Endothelial cell of umbilical vein (primary cell): ENCODE data around the gene ANAPC16. TPM values are rescaled to one million over a fixed set of nuclear protein-coding genes. Genes with fewer than 3 reads are reported as not detected.

ENCODE experiments used
- BruUV-seq: library from RNA; stranded (reverse); fragments of 400-500 nt; replicated peaks from 2 replicates; lab custom pipeline; 2021; lab: Mats Ljungman, UMichigan
- CTCF ChIA-PET: fragments of 300-600, 350-600 bp; sonication (Branson Sonifier 250); formaldehyde crosslinking; loops from one replicate; lab custom pipeline; 2021; ENCODE audit warnings: antibody characterized with exemption, inconsistent platforms; lab: Charles Lee
- POLR2A ChIA-PET: fragments of 300-600, 350-600 bp; sonication (Branson Sonifier 250); formaldehyde crosslinking; loops from one replicate; lab custom pipeline; 2021; ENCODE audit warnings: antibody characterized with exemption, inconsistent platforms; lab: Charles Lee
- DNase-seq: peaks from one replicate; pipeline ENCODE4 v3.0.0-alpha.2; 2011; ENCODE audit warnings: low read depth, low spot score
- FAIRE-seq: peaks from 2 replicates; lab custom pipeline; 2011; peaks lifted over from hg19 to GRCh38; lab: Jason Lieb, UNC
- H2AFZ ChIP-seq: 2 replicates; pipeline ENCODE4 v1.6.0; 2012; ENCODE audit warnings: low read depth, low read length, control low read depth, inconsistent platforms
- H3K27ac ChIP-seq: 2 replicates; pipeline ENCODE4 v1.5.1; 2011; ENCODE audit warnings: low read depth, mild to moderate bottlenecking, control low read depth, low read length, moderate library complexity; ENCODE audit not compliant: insufficient read depth
- H3K27me3 ChIP-seq, 2 experiments: 2 replicates each; pipeline versions ENCODE4 v1.6.0 to v1.6.1; 2011; ENCODE audit warnings: low read length in 2 of 2, mixed read lengths in 1 of 2; ENCODE audit not compliant: control insufficient read depth in 2 of 2, insufficient read depth in 2 of 2
- H3K36me3 ChIP-seq, 2 experiments: 2 replicates in 1 of 2; 3 replicates in 1 of 2; pipeline ENCODE4 v1.5.1; 2011; ENCODE audit warnings: low read length in 2 of 2, mild to moderate bottlenecking in 1 of 2, moderate library complexity in 1 of 2; ENCODE audit not compliant: control insufficient read depth in 2 of 2, insufficient read depth in 2 of 2; ENCODE audit errors: extremely low read depth in 1 of 2
- H3K4me1 ChIP-seq: 3 replicates; pipeline ENCODE4 v1.5.1; 2011; ENCODE audit warnings: mild to moderate bottlenecking, low read length; ENCODE audit not compliant: control insufficient read depth, insufficient read depth; ENCODE audit errors: extremely low read depth
- H3K4me2 ChIP-seq: 2 replicates; pipeline ENCODE4 v1.6.1; 2011; ENCODE audit warnings: low read length, control low read depth, mixed read lengths; ENCODE audit not compliant: insufficient read depth
- H3K4me3 ChIP-seq, 3 experiments: fragments of 200-600 bp in 1 of 3; sonication (generic), shearing (Covaris generic) in 1 of 3; replicated peaks in 1 of 3; 2 replicates each; pipeline ENCODE4 v1.5.1; 2011 to 2016; ENCODE audit warnings: control low read depth in 3 of 3, low read length in 3 of 3, mild to moderate bottlenecking in 2 of 3, inconsistent platforms in 1 of 3, low read depth in 1 of 3, moderate library complexity in 1 of 3; ENCODE audit not compliant: insufficient read depth in 1 of 3
- H3K79me2 ChIP-seq: 2 replicates; pipeline ENCODE4 v1.6.0; 2012; ENCODE audit warnings: low read length, inconsistent platforms; ENCODE audit not compliant: control insufficient read depth, insufficient read depth
- H3K9ac ChIP-seq: replicated peaks from 2 replicates; pipeline ENCODE3; 2011; ENCODE audit warnings: low read length, control low read depth; ENCODE audit not compliant: insufficient read depth; ENCODE audit errors: extremely low read depth
- H3K9me1 ChIP-seq: replicated peaks from 3 replicates; pipeline ENCODE4 v1.6.0; 2011; ENCODE audit warnings: mild to moderate bottlenecking, low read length; ENCODE audit not compliant: control insufficient read depth, insufficient read depth; ENCODE audit errors: extremely low read depth
- H3K9me3 ChIP-seq: replicated peaks from 2 replicates; pipeline ENCODE4 v1.5.1; 2012; ENCODE audit warnings: low read length, inconsistent platforms; ENCODE audit not compliant: control insufficient read depth, insufficient read depth
- H4K20me1 ChIP-seq: replicated peaks from 2 replicates; pipeline ENCODE3; 2011; ENCODE audit warnings: mild to moderate bottlenecking, low read length; ENCODE audit not compliant: control insufficient read depth, insufficient read depth; ENCODE audit errors: extremely low read depth
- CTCF ChIP-seq, 2 donors: IDR thresholded peaks; 1 replicate in 1 of 2; 2 replicates in 1 of 2; pipeline ENCODE4 v1.5.1; 2011; ENCODE audit warnings: low read length in 2 of 2, mild to moderate bottlenecking in 2 of 2, moderate library complexity in 2 of 2, control low read depth in 1 of 2, inconsistent platforms in 1 of 2, low read depth in 1 of 2; ENCODE audit not compliant: insufficient read depth in 1 of 2; ENCODE audit errors: extremely low read depth in 1 of 2
- EZH2 ChIP-seq: IDR thresholded peaks from 2 replicates; pipeline ENCODE4 v1.6.1; 2012; ENCODE audit warnings: borderline replicate concordance, low read depth, mild to moderate bottlenecking, moderate library complexity, low read length, inconsistent platforms; ENCODE audit not compliant: severe bottlenecking
- FOS ChIP-seq: IDR thresholded peaks from 2 replicates; pipeline ENCODE4 v1.6.1; 2011; ENCODE audit warnings: mild to moderate bottlenecking, low read length, moderate library complexity, borderline replicate concordance; ENCODE audit not compliant: insufficient read depth
- GATA2 ChIP-seq: IDR thresholded peaks from 2 replicates; pipeline ENCODE4 v1.7.0; 2011; ENCODE audit warnings: low read depth, mild to moderate bottlenecking, moderate library complexity, mixed read lengths, low read length; ENCODE audit not compliant: insufficient read length, insufficient read depth
- JUN ChIP-seq: IDR thresholded peaks from 2 replicates; pipeline ENCODE4 v1.6.1; 2011; ENCODE audit warnings: borderline replicate concordance, low read depth; ENCODE audit not compliant: insufficient read length, insufficient read depth
- MAX ChIP-seq: IDR thresholded peaks from 2 replicates; pipeline ENCODE4 v1.6.1; 2011; ENCODE audit not compliant: insufficient read depth, insufficient read length
- MYC ChIP-seq: IDR thresholded peaks from one replicate; pipeline ENCODE4 v1.6.1; 2011; ENCODE audit warnings: mild to moderate bottlenecking, low read depth, low read length
- POLR2A ChIP-seq: IDR thresholded peaks from 2 replicates; pipeline ENCODE4 v1.6.1; 2012; ENCODE audit warnings: low read depth, mild to moderate bottlenecking, control low read depth, low read length
- POLR2AphosphoS5 ChIP-seq: IDR thresholded peaks from 2 replicates; pipeline ENCODE4 v1.6.1; 2012; ENCODE audit warnings: low read depth, mild to moderate bottlenecking, control low read depth, low read length, moderate library complexity; ENCODE audit not compliant: insufficient read depth
- dilution Hi-C: fragments of 300-500 bp; cut with MboI; formaldehyde crosslinking; loops from one replicate; pipeline ENCODE4 v1.15.0; 2019; ENCODE audit warnings: low sequenced_read_pairs; ENCODE audit not compliant: extremely low pct_ligation_motif_present
- intact Hi-C: fragments of 100-400 bp; cut with micrococcal nuclease; formaldehyde crosslinking; loops from one replicate; pipeline ENCODE4 v1.10.0; 2022
- polyA plus RNA-seq, 4 experiments: library from polyadenylated mRNA; depleted of rRNA in 3 of 4; stranded (reverse) in 3 of 4; unstranded in 1 of 4; fragments of >200 nt; gene quantifications; 2 replicates each; pipeline versions ENCODE4 v1.2.1 to v1.2.3, GENCODE V29; 2011 to 2012; ENCODE audit warnings: missing spikeins in 1 of 4
- total RNA-seq: library from RNA; stranded (reverse); gene quantifications from 2 replicates; pipeline ENCODE4 v1.2.3, GENCODE V29; 2021

The ANAPC16 gene
- total and polyA plus RNA-seq, 2 donors (not counting 3 experiments of a cell fraction or from before 2014, with no cell fraction given), result 38.1 to 44.4 TPM

DNA sequence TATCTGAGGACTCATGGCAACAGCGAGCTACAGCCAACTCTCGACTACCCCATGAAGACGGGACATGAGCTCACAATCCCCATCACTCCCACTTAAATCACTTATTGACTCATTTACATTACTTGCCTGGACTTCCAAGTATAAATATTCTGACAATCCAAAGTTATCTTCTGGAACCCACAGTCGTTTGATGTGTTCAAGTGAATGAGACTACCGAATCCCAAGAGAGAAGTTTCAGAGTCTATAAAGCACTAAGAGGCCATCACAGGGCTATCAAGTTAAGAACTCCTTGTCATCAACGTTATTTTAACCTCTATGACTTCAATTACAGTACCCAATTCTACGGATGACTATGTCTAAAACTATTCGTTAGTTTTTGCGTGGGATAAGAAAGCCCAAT is 11.5 kb upstream of the ANAPC16 start:
- ChIA-PET CTCF (interaction anchor here (1.1 kb wide), 1 partner anchor 78 kb away, joined by 3 read pairs; no protein-coding TSS in a partner anchor), POLR2A (no interaction called here)
- Histone ChIP-seq H3K9me3 (no peaks in the 10 kb centered on the region), H3K4me2 (no peak overlapping the region), H4K20me1 (no peaks in the 10 kb centered on the region), H3K27me3 (no peaks in the 10 kb centered on the region), H3K9me1 (no peaks in the 10 kb centered on the region), H3K4me3 (no peak overlapping the region), H3K9ac (no peak overlapping the region), H3K79me2 (no peaks in the 10 kb centered on the region), H2AFZ (no peak overlapping the region), H3K36me3 (peaks cover 0 to 3% of the 10 kb centered on the region in 2 experiments), H3K4me1 (no peaks in the 10 kb centered on the region), H3K27ac (no peak overlapping the region)
- DNase-seq (no peak), FAIRE-seq (no peak)
- TF ChIP-seq EZH2 (no peak), FOS (no peak), POLR2A (no peak), POLR2AphosphoS5 (no peak), MAX (no peak), GATA2 (no peak), CTCF (IDR thresholded peaks at IDR 0.05; ENCODE audit: extremely low read depth in 1 of 2, insufficient read depth in 1 of 2, low read depth in 1 of 2, low read length in 2 of 2) (no peak), JUN (no peak), MYC (no peak)
- dilution Hi-C loops (no loop called here), intact Hi-C loops (no loop called here)
- BruUV-seq, result no TSS peak
